ENCODE results near the gene PIRT.
A peak's percentile ranks its signal among the peaks of the same experiment; 100 is the strongest.

Gene PIRT

GRCh38 chr17:10815319-10815718, 22.6 kb downstream of the PIRT start:
- POLR2A ChIA-PET = interaction anchor here (0.6 kb wide), 1 partner anchor 806 kb away, joined by 11 read pairs; no protein-coding TSS in a partner anchor
- H3K4me1 ChIP-seq (ENCODE audit: control insufficient read depth, insufficient read depth, low read length) = no peaks in the 10 kb centered on the region

DNA sequence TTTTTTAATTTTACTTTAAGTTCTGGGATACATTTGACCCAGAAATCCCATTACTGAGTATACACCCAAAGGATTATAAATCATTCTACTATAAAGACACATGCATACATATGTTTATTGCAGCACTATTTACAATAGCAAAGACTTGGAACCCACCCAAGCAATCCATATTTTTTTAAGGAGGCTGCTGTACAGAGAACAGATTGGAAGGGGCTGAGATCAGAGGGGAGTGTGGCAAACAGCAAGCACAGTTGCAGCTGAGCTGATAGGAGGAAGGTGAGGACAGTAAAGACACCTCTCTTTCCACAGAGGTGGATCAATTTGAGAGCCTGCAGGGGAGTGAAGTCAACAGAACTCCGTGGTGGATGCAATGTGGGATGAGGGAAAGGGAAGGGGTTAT, 23.8 kb downstream of the PIRT start:
- Histone ChIP-seq H3K27ac (ENCODE audit: extremely low read depth, low read depth, low read length) (no peak overlapping the region), H3K36me3 (ENCODE audit: control insufficient read depth in 2 of 2, insufficient read depth in 1 of 2, low read length in 2 of 2) (no peaks in the 10 kb centered on the region), H3K9me3 (ENCODE audit: control insufficient read depth, insufficient read depth, low read depth, low read length) (no peaks in the 10 kb centered on the region), H3K4me3 (ENCODE audit: low read depth, low read length) (no peak overlapping the region), H3K4me1 (ENCODE audit: control insufficient read depth, insufficient read depth, low read length) (no peaks in the 10 kb centered on the region)
- POLR2A ChIA-PET = no interaction called here
- TF ChIP-seq ZBTB21 (tag by site-specific recombination; IDR thresholded peaks at IDR 0.05) = no peak
- no peak for TF ChIP-seq ZNF341 (tag by site-specific recombination; IDR thresholded peaks at IDR 0.05; ENCODE audit: low read depth)
- TF ChIP-seq, protein P1, sequence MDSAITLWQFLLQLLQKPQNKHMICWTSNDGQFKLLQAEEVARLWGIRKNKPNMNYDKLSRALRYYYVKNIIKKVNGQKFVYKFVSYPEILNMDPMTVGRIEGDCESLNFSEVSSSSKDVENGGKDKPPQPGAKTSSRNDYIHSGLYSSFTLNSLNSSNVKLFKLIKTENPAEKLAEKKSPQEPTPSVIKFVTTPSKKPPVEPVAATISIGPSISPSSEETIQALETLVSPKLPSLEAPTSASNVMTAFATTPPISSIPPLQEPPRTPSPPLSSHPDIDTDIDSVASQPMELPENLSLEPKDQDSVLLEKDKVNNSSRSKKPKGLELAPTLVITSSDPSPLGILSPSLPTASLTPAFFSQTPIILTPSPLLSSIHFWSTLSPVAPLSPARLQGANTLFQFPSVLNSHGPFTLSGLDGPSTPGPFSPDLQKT (IDR thresholded peaks at IDR 0.05; ENCODE audit: borderline replicate concordance, low read depth, low read length) = no peak
- TF ChIP-seq SALL2 (tag by site-specific recombination; IDR thresholded peaks at IDR 0.05; ENCODE audit: borderline replicate concordance) = no peak
- TF ChIP-seq, protein P2, sequence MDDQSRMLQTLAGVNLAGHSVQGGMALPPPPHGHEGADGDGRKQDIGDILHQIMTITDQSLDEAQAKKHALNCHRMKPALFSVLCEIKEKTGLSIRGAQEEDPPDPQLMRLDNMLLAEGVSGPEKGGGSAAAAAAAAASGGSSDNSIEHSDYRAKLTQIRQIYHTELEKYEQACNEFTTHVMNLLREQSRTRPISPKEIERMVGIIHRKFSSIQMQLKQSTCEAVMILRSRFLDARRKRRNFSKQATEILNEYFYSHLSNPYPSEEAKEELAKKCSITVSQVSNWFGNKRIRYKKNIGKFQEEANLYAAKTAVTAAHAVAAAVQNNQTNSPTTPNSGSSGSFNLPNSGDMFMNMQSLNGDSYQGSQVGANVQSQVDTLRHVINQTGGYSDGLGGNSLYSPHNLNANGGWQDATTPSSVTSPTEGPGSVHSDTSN (CRISPR knock-in tag; IDR thresholded peaks at IDR 0.05) = no peak
- no peak for TF ChIP-seq ZSCAN4 (tag by site-specific recombination; IDR thresholded peaks at IDR 0.05)
- TF ChIP-seq ZNF521 (tag by site-specific recombination; IDR thresholded peaks at IDR 0.05) = no peak
- no peak for TF ChIP-seq ZNF114 (tag by site-specific recombination; IDR thresholded peaks at IDR 0.05)
- no peak for TF ChIP-seq ZNF514 (tag by site-specific recombination; IDR thresholded peaks at IDR 0.05)
- no peak for TF ChIP-seq ZNF175 (tag by site-specific recombination; IDR thresholded peaks at IDR 0.05)
- TF ChIP-seq ZBTB8A (tag by site-specific recombination; IDR thresholded peaks at IDR 0.05) = no peak
- TF ChIP-seq ZSCAN30 (tag by site-specific recombination; IDR thresholded peaks at IDR 0.05) = no peak
- no peak for TF ChIP-seq ZNF354C (tag by site-specific recombination; IDR thresholded peaks at IDR 0.05; ENCODE audit: borderline replicate concordance, low read depth)
- no peak for TF ChIP-seq ZNF747 (tag by site-specific recombination; IDR thresholded peaks at IDR 0.05)
- TF ChIP-seq, protein P3, sequence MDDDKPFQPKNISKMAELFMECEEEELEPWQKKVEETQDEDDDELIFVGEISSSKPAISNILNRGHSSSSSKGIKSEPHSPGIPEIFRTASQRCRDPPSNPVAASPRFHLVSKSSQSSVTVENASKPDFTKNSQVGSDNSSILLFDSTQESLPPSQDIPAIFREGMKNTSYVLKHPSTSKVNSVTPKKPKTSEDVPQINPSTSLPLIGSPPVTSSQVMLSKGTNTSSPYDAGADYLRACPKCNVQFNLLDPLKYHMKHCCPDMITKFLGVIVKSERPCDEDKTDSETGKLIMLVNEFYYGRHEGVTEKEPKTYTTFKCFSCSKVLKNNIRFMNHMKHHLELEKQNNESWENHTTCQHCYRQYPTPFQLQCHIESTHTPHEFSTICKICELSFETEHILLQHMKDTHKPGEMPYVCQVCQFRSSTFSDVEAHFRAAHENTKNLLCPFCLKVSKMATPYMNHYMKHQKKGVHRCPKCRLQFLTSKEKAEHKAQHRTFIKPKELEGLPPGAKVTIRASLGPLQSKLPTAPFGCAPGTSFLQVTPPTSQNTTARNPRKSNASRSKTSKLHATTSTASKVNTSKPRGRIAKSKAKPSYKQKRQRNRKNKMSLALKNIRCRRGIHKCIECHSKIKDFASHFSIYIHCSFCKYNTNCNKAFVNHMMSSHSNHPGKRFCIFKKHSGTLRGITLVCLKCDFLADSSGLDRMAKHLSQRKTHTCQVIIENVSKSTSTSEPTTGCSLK (tag by site-specific recombination; IDR thresholded peaks at IDR 0.05) = no peak
- TF ChIP-seq ZNF707 (tag by site-specific recombination; IDR thresholded peaks at IDR 0.05) = no peak
- no peak for TF ChIP-seq ZNF777 (tag by site-specific recombination; IDR thresholded peaks at IDR 0.05; ENCODE audit: borderline replicate concordance)
- TF ChIP-seq ZNF239 (tag by site-specific recombination; IDR thresholded peaks at IDR 0.05) = no peak
- TF ChIP-seq ZNF184 (tag by site-specific recombination; IDR thresholded peaks at IDR 0.05) = no peak
- TF ChIP-seq ZNF157 (tag by site-specific recombination; IDR thresholded peaks at IDR 0.05) = no peak
- CTCF ChIA-PET = interaction anchor here (0.5 to 0.6 kb wide), 2 partner anchors 31 to 1567 kb away, joined by 3 read pairs; no protein-coding TSS in a partner anchor

More at GRCh38 chr17:10815319-10815718, 22.6 kb downstream of the PIRT start:
- Histone ChIP-seq H3K27ac (ENCODE audit: extremely low read depth, low read depth, low read length) (no peak overlapping the region), H3K9me3 (ENCODE audit: control insufficient read depth, insufficient read depth, low read depth, low read length) (no peaks in the 10 kb centered on the region), H3K36me3 (ENCODE audit: control insufficient read depth in 2 of 2, insufficient read depth in 1 of 2, low read length in 2 of 2) (no peaks in the 10 kb centered on the region), H3K4me3 (ENCODE audit: low read depth, low read length) (no peak overlapping the region)
- CTCF ChIA-PET = interaction anchor here (1.0 kb wide), 1 partner anchor 60 kb away, joined by 4 read pairs; no protein-coding TSS in a partner anchor
- TF ChIP-seq ZNF423 (tag by site-specific recombination; IDR thresholded peaks at IDR 0.05) (no peak), ZNF654 (tag by site-specific recombination; IDR thresholded peaks at IDR 0.05; ENCODE audit: low read depth) (no peak), ZFHX2 (tag by site-specific recombination; conservative IDR thresholded peaks at IDR 0.05) (0 out of 2 replicates have a peak, but pooled peaks have one; percentile 14), BCL11A (tag by site-specific recombination; IDR thresholded peaks at IDR 0.05; ENCODE audit: low read depth) (no peak)
- TF ChIP-seq, protein P4, sequence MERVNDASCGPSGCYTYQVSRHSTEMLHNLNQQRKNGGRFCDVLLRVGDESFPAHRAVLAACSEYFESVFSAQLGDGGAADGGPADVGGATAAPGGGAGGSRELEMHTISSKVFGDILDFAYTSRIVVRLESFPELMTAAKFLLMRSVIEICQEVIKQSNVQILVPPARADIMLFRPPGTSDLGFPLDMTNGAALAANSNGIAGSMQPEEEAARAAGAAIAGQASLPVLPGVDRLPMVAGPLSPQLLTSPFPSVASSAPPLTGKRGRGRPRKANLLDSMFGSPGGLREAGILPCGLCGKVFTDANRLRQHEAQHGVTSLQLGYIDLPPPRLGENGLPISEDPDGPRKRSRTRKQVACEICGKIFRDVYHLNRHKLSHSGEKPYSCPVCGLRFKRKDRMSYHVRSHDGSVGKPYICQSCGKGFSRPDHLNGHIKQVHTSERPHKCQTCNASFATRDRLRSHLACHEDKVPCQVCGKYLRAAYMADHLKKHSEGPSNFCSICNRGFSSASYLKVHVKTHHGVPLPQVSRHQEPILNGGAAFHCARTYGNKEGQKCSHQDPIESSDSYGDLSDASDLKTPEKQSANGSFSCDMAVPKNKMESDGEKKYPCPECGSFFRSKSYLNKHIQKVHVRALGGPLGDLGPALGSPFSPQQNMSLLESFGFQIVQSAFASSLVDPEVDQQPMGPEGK (tag by site-specific recombination; IDR thresholded peaks at IDR 0.05) = no peak
